Hematopoietic multipotent progenitor cell treated with erythropoietin and hydrocortisone succinate and interleukin-3 and kit ligand, for 6 days (in vitro differentiated cells): ENCODE measurements around the gene HAPSTR1.

Experiments
- DNase-seq: peaks from one replicate; pipeline ENCODE4 v3.0.0-alpha.2; 2015

The HAPSTR1 gene

GRCh38 chr16:9124908-9125584 is 33.6 kb downstream of the HAPSTR1 start:
- DNase-seq: no peak

GRCh38 chr16:9125658-9126505 is 34.4 kb downstream of the HAPSTR1 start:
- no peak for DNase-seq

- DNase-seq: no peak
Measured at GRCh38 chr16:9126609-9127008, 35.2 kb downstream of the HAPSTR1 start.

DNA sequence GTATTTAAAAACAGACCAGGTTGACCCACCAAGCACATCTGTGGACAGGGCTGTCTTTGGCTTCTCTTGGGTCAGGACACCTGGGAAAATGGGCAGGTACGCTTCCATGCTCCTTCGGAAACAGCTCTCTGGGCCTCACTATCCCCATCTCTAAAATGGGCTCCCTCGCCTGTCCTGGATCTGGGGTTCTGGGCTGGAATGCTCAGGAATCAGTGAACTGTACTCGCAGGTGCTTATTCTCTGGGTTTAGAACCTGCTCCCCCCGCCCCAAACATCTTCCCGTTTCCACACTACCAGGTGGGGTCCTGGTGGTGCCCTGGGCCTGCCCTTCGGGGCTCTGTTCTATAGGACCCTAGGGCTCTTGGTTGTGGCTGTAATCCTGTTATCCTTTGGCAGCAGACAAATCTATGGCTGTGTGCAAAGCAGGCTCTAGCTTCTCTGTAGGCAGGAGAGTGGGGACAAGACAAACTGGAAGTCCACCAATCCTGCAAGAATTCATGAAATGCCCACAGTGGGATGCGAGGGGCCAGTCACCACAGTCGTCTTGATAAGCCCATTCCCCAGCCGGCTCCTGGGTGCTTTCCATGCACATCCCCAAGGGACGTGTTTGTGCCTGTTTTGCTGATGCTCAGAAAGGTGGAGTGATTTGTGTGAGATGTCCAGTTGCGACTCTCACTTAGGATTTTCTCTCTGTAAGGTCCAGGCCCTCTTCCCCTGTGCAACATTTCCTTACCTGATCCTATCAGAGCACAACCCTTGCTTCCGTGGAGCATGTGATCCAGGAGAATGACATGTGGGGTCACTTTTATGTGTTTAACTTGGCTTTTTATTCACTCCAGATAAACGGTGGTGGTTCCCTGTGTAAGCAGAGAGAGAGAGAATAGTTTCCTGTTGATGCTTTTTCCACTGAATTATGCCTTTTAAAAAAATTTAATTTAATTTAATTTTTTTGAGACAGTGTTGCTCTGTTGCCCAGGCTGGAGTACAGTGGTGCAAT is 37.2 kb downstream of the HAPSTR1 start:
- DNase-seq: no peak

DNA sequence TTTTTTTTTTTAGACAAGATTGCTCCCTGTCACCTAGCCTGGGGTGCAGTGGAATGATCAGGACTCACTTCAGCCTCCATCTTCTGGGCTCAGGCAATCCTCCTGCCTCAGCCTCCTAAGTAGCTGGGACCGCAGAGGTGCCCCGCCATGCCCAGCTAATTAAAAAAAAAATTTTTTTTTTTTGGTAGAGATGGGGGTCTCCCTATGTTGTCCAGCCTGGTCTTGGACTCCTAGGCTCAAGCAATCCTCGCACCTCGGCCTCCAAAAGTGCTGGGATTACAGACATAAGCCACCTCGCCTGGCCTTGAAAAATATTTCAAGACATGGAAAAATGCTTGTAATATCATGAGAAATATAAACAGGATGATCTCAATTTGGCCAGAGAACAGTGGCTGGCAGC is 42.9 kb downstream of the HAPSTR1 start:
- DNase-seq: no peak

GRCh38 chr16:9134739-9135138 is 43.3 kb downstream of the HAPSTR1 start:
- DNase-seq: peak; percentile 79

GRCh38 chr16:9135797-9136196 is 44.4 kb downstream of the HAPSTR1 start:
- peak; percentile 64 for DNase-seq

DNA sequence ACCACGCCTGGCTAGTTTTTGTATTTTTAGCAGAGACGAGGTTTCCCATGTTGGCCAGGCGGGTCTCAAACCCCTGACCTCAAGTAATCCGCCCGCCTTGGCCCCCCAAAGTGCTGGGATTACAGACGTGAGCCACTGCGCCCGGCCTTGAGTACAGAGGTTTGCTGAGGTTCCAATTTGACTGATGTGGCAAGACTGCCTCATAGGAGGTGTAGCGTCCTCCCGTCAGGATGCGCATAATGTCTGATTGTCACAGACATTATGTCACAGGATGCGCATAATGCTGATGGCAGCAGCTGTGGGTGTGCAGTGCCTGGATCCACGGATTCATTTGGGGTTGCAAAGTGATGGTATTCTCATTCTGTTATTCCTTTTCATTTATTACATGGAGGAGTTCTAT is 45.2 kb downstream of the HAPSTR1 start:
- DNase-seq: no peak

- no peak for DNase-seq
Measured at GRCh38 chr16:9138021-9138680, 46.7 kb downstream of the HAPSTR1 start.

DNA sequence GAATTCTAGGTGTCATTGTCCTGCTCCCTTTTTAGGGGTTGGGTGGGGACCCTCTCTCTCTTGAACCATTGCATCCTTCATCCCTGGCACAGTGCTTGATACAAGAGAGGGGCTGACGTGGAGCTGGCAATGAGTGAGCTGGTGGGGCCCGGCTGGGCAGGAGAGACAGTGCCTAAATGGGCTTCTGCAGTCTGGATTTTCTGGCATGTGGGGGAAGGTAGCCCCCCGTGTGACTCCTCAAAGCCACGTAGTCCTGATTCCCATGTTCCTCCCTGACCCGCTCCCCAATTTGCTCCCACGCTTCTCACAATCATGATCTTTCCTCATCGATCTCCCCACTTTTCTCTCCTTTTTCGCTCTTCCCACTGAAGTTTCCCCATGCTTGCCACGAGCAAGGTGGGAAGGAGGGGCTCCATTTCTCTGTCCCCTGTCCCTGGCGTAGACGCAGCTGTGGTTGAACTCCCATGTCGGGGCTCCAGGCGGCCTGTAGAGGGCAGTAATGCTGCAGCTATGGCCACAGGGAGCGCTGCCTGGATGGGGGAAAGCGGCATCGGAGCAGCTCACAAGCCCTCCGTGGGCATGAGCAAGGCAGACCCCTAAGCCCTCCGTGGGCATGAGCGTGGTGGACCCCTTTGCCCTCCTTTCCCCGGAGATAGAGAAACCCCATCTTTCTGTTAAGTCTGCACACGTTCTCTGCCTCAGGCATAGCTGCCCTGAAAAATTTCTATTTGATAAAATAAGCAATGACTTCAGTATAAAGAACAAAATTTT is 47.5 kb downstream of the HAPSTR1 start:
- peak; percentile 85 for DNase-seq

GRCh38 chr16:9139965-9140364 is 48.5 kb downstream of the HAPSTR1 start:
- DNase-seq: peak; percentile 59
